Mesothelial cell of epicardium (in vitro differentiated cells): Measurements from ENCODE around the gene MAU2. TPM values are rescaled to one million over a fixed set of nuclear protein-coding genes. Genes with fewer than 3 reads are reported as not detected.

ENCODE experiments used
- DNase-seq, 2 experiments: peaks; one replicate each; pipeline ENCODE4 v3.0.0; 2021; ENCODE audit warnings: low spot score in 2 of 2; ENCODE audit not compliant: unreplicated experiment in 2 of 2
- H3K27ac Mint-ChIP-seq: 2 replicates; pipeline ENCODE4 v1.8.0; 2021; ENCODE audit warnings: mixed read lengths
- H3K27me3 Mint-ChIP-seq: 2 replicates; pipeline ENCODE4 v1.8.0; 2021; ENCODE audit warnings: low read depth, mixed read lengths
- H3K36me3 Mint-ChIP-seq: 2 replicates; pipeline ENCODE4 v1.8.0; 2021; ENCODE audit warnings: mixed read lengths
- H3K4me1 Mint-ChIP-seq: 2 replicates; pipeline ENCODE4 v1.8.0; 2021; ENCODE audit warnings: mixed read lengths
- H3K4me3 Mint-ChIP-seq: 2 replicates; pipeline ENCODE4 v1.8.0; 2021; ENCODE audit warnings: mild to moderate bottlenecking, moderate library complexity, mixed read lengths
- H3K9me3 Mint-ChIP-seq: 2 replicates; pipeline ENCODE4 v1.8.0; 2021; ENCODE audit warnings: mixed read lengths
- CTCF ChIP-seq: fragments of 200-600 bp; sonication (generic); IDR thresholded peaks from one replicate; pipeline ENCODE4 v1.5.0; 2021; ENCODE audit warnings: antibody characterized with exemption; ENCODE audit not compliant: unreplicated experiment
- total RNA-seq: library from RNA; stranded (reverse); gene quantifications from 3 replicates; pipeline ENCODE4 v1.2.1, GENCODE V29; 2021

Gene MAU2
- total RNA-seq, 1 donor from 2014 or later, result 107 TPM

GRCh38 chr19:19327672-19328071, 7.0 kb downstream of the MAU2 start:
- Mint-ChIP-seq H3K4me1 (no peaks in the 10 kb centered on the region), H3K27me3 (no peaks in the 10 kb centered on the region), H3K4me3 (no peak overlapping the region), H3K9me3 (no peaks in the 10 kb centered on the region), H3K27ac (no peak overlapping the region), H3K36me3 (peaks cover 32% of the 10 kb centered on the region)
- TF ChIP-seq CTCF, result no peak
- no peak for DNase-seq

- Mint-ChIP-seq H3K27ac (no peak overlapping the region), H3K27me3 (no peaks in the 10 kb centered on the region), H3K36me3 (peaks cover 28% of the 10 kb centered on the region), H3K4me1 (no peaks in the 10 kb centered on the region), H3K9me3 (no peaks in the 10 kb centered on the region), H3K4me3 (no peak overlapping the region)
- DNase-seq, result no peak
- no peak for TF ChIP-seq CTCF
These were observed 8.5 kb downstream of the MAU2 start for GRCh38 chr19:19329126-19329525.

- H3K9me3 Mint-ChIP-seq, result no peaks in the 10 kb centered on the region
- no peak for DNase-seq
- H3K4me1 Mint-ChIP-seq, result no peaks in the 10 kb centered on the region
- peaks cover 24% of the 10 kb centered on the region for H3K36me3 Mint-ChIP-seq
- no peak overlapping the region for H3K27ac Mint-ChIP-seq
- no peaks in the 10 kb centered on the region for H3K27me3 Mint-ChIP-seq
- TF ChIP-seq CTCF, result no peak
- H3K4me3 Mint-ChIP-seq, result no peak overlapping the region
These were observed 13.7 kb downstream of the MAU2 start for GRCh38 chr19:19334063-19334988.

- no peak overlapping the region for H3K4me3 Mint-ChIP-seq
- peaks cover 22% of the 10 kb centered on the region for H3K36me3 Mint-ChIP-seq
- H3K27ac Mint-ChIP-seq, result no peak overlapping the region
These were observed 14.3 kb downstream of the MAU2 start for GRCh38 chr19:19334989-19335344.

GRCh38 chr19:19335408-19336158, 15.0 kb downstream of the MAU2 start:
- TF ChIP-seq CTCF, result no peak
- H3K27ac Mint-ChIP-seq, result no peak overlapping the region

More at GRCh38 chr19:19334989-19335344, 14.3 kb downstream of the MAU2 start:
- no peak for TF ChIP-seq CTCF
- no peak for DNase-seq
- Mint-ChIP-seq H3K4me1 (no peaks in the 10 kb centered on the region), H3K9me3 (no peaks in the 10 kb centered on the region), H3K27me3 (no peaks in the 10 kb centered on the region)

More at GRCh38 chr19:19335408-19336158, 15.0 kb downstream of the MAU2 start:
- Mint-ChIP-seq H3K4me1 (no peaks in the 10 kb centered on the region), H3K36me3 (peaks cover 22% of the 10 kb centered on the region), H3K27me3 (no peaks in the 10 kb centered on the region), H3K4me3 (no peak overlapping the region), H3K9me3 (no peaks in the 10 kb centered on the region)
- no peak for DNase-seq
